Transverse colon (tissue), 4 donors: ENCODE data around the gene DENND11.

Experiments
- CTCF ChIP-seq, 5 experiments: fragments of 200-600 bp in 3 of 5; fragments of 450-650 bp in 2 of 5; sonication (generic) in 3 of 5; IDR thresholded peaks; 1 replicate in 2 of 5; 2 replicates in 3 of 5; pipeline ENCODE4 v1.5.1; 2016 to 2017; ENCODE audit warnings: antibody characterized with exemption in 5 of 5, inconsistent platforms in 3 of 5, mild to moderate bottlenecking in 2 of 5, moderate library complexity in 1 of 5
- EP300 ChIP-seq: sonication (generic); formaldehyde crosslinking; IDR thresholded peaks from one replicate; pipeline ENCODE4 v1.6.1; 2017; ENCODE audit warnings: antibody characterized with exemption, low read depth
- POLR2A ChIP-seq: fragments of 450-650 bp; IDR thresholded peaks from one replicate; pipeline ENCODE4 v1.6.1; 2016; ENCODE audit warnings: antibody characterized with exemption, mild to moderate bottlenecking, moderate library complexity
- POLR2AphosphoS5 ChIP-seq, 3 donors: sonication (generic); formaldehyde crosslinking; IDR thresholded peaks; one replicate each; pipeline ENCODE4 v1.6.1; 2016; ENCODE audit warnings: antibody characterized with exemption in 3 of 3

- TF ChIP-seq POLR2A (no peak), CTCF (IDR thresholded peaks at IDR 0.05) (no peak), EP300 (no peak), POLR2AphosphoS5 (IDR thresholded peaks at IDR 0.05) (no peak)
Measured at GRCh38 chr7:141700848-141701371, 1.1 kb downstream of the DENND11 start.
